HG03196 (cell line): ENCODE results near the gene SPDL1.

ENCODE experiments used
- ATAC-seq: cut with Tn5 transposase; IDR thresholded peaks from one replicate; pipeline ENCODE4 v1.9.1; 2021; ENCODE audit not compliant: unreplicated experiment

SPDL1 gene

DNA sequence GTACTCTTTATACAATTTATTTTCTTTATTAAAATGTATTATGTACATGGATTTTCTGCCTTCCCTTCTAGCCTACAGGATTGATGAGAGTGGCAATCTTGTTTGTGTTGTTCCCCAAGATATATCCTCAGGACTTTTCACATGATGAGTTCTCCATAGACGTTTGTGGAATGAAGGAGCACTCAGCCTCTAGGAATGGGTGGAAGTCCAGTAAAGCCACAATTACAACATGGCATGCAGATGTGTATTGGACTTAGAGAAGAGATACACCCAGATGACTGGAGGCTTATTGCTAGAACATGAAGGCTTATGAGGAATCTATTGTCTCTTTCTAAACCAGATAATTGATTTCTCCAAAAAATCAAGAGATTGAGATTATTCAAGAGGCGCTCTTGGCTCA lies 45.3 kb downstream of the SPDL1 start:
- no peak for ATAC-seq

DNA sequence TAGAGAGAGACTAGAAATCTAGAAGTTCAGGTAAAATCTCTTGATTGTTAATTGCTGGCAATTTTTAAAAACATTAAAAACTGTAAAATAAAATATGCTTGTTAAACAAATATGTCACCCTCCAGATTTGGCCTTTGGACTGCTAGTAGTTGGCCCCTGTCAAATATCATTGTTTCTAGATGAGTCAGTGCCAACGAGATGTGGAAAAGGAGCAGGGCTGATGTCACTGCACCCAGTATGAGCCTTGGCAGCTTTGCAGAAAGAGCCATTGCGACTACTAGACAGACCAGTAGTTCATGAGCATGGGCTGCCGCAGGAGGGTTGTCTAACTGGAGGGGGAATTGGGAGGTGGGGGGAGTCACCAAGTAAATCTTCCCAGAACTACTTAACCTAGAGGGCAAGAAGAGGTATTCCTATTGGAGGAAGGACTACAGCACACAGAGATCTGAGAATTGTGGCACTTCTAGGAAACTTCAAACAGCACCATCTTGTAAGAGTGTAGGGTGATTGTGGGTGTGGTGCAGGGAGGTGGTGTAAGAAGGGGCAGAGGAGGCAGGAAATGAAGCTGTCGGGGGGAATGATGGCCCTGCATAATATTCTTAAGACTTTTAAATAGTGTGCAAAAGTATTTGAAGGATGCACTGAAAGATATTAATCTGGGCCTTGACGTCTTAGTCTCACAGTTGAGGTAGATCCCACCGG lies 46.4 kb downstream of the SPDL1 start:
- no peak for ATAC-seq

DNA sequence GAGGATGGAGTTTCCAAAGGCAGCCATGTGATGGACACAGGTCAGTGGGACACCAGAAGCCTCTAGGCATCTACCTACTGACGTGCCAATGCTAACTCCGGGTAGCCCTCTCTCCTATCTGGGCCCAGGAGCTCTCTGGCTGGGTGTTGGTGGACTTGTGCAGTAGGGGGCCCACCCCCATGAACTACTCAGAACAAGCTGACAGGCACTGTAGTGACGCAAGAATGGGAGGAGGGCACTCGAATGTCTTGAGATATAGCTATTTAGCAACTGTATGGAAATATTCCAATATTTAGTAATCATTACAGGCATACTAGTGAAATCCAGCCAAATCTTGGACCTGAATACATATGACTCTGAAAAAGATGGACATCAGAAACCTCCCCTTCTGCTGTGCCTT lies 47.8 kb downstream of the SPDL1 start:
- ATAC-seq = no peak

DNA sequence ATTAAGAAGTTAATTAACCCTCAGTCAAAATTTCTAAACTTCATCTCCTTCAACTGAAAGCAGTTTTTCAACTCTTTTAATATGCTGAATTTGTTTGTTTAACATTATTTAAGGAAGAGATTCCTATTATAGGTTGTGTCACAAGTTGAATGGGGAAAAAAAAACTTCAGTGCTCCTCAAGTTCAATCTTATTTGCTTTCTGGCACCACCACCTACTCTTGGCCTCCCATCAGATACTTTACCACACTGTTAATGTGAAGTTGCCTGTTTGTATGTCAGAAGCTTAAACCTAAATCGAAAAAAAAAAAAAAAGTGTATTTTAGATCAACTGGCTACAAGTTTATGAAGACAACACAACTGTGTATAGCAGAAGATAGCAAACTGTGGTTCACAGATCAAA lies 49.4 kb downstream of the SPDL1 start:
- ATAC-seq = no peak

DNA sequence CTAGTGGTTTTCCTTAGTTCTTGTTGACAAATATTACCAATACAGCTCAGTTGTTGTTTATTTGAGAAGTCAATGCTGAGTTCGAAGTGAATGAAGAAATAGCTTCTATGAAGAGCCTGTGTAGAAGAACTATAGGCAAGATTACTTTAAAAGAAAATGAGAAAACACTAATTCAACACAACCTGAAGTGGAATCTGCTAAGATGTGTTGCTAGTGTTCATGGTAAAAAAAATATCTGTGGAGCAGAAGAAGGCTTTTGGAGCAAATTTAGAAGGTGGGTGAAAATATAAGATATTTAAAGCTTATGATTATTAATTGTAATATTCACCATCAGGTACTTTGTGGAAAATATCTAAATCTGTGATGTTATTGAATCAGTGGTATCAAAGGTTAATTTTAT lies 51.0 kb downstream of the SPDL1 start:
- no peak for ATAC-seq

DNA sequence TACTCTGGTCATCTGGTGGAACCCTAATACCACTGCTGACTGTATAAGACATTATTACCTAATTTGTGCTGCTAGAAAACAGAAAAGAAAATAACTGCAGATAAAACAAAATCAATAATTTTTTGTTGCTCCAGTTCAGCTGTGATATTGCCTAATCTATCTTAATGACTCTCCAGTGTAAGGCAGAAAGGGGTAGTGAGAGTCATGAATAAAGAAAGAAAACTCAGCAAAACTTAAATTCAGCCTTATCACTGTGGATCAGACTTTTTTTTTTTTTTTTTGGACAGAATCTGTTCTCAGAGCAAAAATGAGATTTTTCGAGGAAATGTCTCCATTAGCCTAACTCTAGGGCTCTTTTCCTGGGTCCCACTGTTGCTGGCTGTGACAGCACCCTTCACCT lies 52.4 kb downstream of the SPDL1 start:
- no peak for ATAC-seq

DNA sequence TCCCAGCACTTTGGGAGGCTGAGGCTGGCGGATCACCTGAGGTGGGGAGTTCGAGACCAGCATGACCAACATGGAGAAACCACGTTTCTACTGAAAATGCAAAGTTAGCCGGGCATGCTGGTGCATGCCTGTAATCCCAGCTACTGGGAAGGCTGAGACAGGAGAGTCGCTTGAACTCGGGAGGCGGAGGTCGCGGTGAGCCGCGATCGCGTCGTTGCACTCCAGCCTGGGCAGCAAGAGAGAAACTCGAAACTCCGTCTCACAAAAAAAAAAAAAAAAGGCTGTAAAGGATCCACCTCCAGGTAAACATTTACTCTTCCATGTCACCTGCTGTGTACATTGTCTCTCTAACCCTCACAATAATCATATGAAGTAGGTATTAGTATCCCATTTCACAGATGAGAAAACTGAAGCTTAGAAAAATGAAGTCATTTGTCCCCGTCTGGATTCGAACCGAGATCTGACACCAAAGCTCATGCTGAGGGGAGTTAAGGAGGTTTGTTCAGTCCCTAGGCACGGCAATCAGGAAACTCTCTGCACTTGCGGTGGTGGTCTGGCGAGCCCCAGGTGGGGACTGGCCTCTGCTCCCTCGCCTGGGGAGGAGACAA lies 53.0 kb downstream of the SPDL1 start:
- no peak for ATAC-seq

DNA sequence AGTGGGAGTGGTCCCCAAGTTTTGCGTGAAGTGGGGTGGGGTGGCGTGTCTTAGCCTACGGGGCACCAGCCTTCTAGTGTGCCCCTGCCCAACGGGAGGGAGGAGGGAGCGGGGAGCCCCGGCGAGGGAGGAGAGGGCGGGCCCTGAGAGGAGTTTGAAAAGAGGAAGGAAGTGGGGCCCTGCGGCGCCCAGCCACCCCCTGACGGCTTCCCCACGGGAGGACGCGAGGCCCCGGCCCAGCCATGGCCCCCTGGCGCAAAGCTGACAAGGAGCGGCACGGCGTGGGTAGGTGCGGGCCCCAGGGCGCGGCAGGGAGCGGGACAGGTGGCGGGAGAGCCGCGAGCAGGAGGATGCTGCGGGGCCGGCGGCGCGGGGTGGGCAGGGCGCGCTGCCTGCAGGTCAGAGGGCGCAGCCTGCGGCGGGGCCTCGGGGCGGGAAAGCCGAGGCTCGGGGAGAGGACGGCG lies 53.5 kb downstream of the SPDL1 start, which contains the start of gene DOCK2:
Gene DOCK2, plus strand, starts transcription at position 191 of the 464 bp plus-strand sequence. Its CDS starts 52 bp downstream, at position 243.
- ATAC-seq = peak; percentile 95

DNA sequence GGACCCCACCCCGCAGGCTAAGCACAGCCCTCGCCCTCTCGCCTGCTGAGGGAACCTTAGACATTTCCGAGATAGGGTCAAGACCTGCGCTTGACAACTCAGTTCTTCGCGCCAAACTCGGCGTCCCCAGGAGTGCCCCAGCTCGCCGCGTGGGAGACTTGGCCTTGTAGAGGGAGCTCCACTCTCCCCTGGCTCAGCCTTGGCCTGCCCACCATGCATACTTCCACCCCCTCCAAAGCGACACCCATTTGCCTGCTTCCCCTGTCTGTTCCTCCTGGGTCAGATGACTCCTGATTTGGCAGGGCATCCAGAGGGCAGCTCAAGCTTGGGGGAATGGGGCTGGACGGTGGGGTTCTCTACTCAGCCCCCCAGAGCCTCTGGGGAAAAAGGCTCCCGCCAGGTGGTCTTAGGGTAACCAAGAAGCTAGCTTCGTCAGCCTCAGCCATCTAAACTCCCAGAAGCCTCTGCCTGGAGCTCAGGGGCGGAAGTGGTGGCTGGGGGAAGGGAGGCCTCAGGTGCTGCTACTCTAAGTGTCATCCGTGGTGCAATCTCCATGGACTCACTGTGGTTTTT lies 54.1 kb downstream of the SPDL1 start:
- ATAC-seq = peak; percentile 63

DNA sequence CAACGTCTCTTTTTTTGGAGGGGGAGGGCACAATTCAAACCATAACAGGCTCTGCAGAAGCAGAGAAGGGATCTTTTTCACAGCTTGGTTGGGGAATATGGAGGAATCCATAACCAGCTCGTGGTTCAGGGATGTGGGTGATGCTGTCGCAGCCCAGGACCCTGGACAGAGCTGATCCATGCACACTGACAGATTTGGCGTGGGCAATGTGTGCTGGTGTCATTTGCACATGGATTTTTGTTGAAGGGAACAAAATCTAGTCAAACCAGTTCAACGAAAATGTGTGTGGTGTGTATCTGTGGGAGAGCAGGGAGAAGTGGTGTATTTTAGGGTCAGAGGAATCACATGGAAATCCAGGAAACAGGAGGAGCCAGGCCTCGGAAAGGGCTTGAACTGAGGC lies 57.7 kb downstream of the SPDL1 start:
- ATAC-seq = no peak

DNA sequence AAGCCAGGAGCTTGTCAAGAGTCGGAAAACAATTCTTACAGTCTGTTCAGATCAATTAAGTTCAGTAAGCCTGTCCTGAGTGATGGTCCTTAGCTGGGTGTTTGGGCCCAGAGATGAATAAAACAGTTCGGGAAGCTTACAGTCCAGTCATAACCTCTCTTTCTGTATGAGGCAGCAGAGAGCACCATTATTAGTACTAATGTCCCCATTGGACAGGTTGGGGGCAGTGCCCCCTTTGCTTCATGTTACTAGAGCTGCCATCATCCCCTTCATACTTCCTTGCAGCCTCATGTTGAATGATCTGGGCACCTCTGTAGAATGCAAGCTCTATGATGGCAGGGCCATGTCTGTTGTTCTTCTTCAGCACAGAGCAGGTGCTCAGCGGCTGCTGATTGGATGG lies 63.3 kb downstream of the SPDL1 start:
- no peak for ATAC-seq

DNA sequence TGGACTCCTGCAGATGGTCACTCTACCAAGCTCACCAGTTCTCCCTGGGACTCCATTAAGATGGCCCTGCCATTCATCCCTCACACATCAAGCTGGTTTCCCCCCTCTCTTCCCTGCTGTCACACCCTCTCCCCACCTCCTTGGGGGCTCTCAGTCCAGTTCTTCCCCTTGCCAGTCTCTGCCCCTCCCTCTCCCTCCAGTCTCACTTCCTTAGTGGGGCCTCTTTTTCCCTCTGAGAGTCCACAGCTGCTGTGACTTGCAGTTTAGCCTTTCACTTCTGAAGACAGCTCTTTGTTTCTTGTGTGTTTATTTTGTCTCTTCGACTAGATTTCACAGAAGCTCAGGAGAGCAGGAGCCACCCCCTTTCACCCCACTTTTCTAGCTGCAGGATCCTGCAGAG lies 64.0 kb downstream of the SPDL1 start:
- ATAC-seq = peak; percentile 48

DNA sequence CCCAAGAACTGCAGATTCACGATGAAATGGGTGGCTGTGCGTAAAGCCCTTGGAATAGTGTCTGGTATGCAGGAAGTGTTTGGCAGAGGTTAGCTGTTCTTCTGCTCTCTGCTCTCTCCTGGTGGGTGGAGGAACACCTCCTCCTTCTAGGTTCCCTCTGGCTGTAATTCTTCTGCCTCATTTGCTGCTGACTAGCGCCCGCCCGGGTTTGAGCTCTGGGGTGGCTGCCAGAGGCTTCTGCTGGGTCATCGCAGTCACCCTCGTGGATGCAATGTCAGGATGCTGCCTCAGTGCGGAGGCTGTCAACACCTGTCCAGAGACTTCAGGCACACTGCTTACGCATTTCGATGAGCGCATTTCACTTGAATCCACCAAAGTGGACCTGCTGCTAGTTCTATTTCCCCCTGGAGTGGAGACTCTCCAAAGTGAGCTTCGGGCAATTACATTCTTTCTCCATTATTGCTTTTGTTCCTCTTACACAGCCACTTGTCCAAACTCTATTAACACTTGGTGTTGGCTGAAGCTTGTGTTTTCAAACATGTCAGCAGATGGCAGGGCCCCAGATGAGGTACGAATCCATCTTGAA lies 65.2 kb downstream of the SPDL1 start:
- no peak for ATAC-seq

DNA sequence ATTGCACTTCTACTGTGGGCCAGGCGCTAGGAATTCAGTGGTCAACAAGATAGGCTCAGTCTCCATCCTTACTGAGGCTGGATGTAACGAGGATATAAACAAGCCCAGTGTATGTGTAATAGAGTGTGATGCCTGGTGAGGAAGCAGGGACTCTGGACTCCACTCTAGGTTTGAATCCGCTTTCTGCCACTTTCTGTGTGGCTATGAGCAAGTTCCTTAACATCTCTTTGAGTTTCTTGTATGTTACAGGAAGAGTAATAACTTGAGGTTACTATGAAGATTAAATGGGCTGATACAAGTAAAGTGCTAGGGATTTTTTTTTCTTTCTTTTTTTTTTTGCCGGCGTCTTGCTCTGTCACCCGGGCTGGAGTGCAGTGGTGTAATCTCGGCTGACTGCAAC lies 65.9 kb downstream of the SPDL1 start:
- no peak for ATAC-seq

DNA sequence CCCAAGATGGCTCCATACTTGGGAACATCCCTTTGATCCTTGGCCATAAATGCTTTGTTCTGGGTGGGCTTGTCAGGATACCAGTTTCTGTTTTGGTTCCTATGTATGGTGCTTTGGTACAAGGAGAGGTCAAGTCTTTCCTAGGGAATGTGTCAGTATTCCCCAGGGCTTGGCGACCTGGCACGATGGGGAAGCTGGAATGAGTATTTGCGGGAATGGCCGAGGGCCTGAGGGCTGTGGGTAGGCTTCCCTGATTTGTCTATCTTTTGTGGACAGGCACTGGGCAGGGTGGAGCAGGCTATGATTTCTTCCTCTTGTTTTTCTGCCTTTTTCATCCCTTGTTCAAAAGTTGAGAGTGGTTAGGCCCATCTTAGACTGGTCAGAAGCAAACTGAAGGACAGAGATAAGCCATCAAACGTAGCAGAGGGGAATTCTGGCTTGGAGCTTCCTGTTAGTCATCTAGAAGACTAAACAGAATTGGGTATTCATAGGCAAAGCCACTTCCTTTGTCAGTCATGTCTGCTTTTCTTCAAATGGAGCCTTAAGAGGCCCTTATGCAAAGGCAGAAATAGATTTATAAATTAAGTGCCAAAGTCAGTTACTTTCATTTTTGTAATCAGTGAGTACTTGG lies 67.2 kb downstream of the SPDL1 start:
- ATAC-seq = peak; percentile 48

DNA sequence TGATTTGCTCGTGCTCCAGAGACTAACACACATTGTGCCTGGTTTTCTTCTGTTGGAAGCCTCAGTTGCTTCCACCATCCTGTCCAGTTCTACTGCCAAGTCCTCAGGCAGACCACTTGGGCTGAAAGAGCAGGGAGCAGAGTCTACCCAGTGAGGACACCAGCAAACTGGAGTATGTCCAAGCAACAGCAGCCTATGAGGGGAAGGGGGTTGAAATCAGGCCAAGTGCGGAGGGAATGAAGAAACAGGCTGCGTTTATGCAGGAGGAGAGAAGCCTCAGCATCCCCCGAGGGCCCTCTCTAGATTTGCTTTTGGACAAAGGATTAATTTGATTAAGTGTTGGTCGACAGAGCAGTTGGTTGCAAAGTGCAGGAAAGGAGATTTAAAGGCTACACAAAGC lies 68.0 kb downstream of the SPDL1 start:
- no peak for ATAC-seq

DNA sequence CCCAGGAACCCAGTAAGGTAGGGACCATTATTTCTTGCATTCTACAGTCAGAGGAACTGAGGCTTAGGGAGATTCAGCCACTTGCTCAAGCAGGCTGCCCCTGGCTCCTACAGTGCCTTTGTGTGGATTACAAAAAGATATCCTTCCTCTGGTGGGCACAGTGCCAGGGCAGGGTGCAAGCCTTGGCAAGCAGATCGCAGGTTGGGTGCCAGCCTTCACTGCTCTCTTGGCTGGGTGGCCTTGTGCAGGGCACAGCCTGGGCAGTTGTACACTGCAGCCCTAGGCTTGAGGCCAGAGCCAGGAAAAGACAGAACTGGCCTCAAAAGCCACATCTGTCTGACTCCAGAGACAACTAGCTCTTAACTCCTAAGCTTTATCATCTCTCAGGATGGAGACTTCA lies 68.5 kb downstream of the SPDL1 start:
- ATAC-seq = no peak

DNA sequence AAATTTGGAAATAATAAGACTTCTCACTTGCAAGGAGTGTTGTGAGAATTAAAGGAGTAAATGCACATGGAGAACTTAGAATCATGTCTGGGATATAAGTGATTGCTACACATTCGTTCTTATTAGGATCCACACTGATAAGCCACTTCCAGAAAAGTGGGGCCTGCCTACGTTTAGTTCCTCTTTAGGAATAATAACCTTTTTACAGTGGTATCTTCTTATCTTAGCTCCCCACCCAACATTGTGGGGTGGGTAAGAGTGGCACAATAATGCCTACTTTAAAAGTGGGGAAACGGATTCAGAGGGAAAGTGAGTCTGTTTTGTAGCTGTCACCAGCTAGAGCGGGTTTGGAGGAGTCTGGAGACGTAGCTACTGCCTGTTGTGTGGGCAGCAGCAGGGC lies 69.5 kb downstream of the SPDL1 start:
- ATAC-seq = no peak
